Type B pancreatic cell (in vitro differentiated cells): ENCODE measurements around the gene FAM171A1. TPM values are rescaled to one million over a fixed set of nuclear protein-coding genes. Genes with fewer than 3 reads are reported as not detected.

ENCODE experiments used
- DNase-seq: peaks from one replicate; pipeline ENCODE4 v3.0.0; 2021; ENCODE audit warnings: mixed read lengths; ENCODE audit not compliant: unreplicated experiment; ENCODE audit errors: extremely low spot score
- H3K27ac Mint-ChIP-seq: 2 replicates; pipeline ENCODE4 v1.8.0; 2021; ENCODE audit warnings: mild to moderate bottlenecking, mixed read lengths
- H3K27me3 Mint-ChIP-seq: 2 replicates; pipeline ENCODE4 v1.8.0; 2021; ENCODE audit warnings: mixed read lengths
- H3K36me3 Mint-ChIP-seq: 2 replicates; pipeline ENCODE4 v1.8.0; 2021; ENCODE audit warnings: mixed read lengths
- H3K4me1 Mint-ChIP-seq: one replicate; pipeline ENCODE4 v1.8.0; 2021; ENCODE audit warnings: mixed read lengths; ENCODE audit not compliant: unreplicated experiment
- H3K4me3 Mint-ChIP-seq: 2 replicates; pipeline ENCODE4 v1.8.0; 2021; ENCODE audit warnings: mild to moderate bottlenecking, mixed read lengths
- H3K9me3 Mint-ChIP-seq: 2 replicates; pipeline ENCODE4 v1.8.0; 2021; ENCODE audit warnings: mixed read lengths
- total RNA-seq: library from RNA; stranded (reverse); gene quantifications from 2 replicates; pipeline ENCODE4 v1.2.1, GENCODE V29; 2021; ENCODE audit warnings: low replicate concordance
- TF ChIP-seq, protein P1 (sequence below): fragments of 200-600 bp; sonication (generic); conservative IDR thresholded peaks from 2 replicates; pipeline ENCODE4 v1.5.0; 2021; ENCODE audit warnings: antibody characterized with exemption, mild to moderate bottlenecking

The FAM171A1 gene
- total RNA-seq, 1 donor from 2014 or later: 49.3 TPM

- no peaks in the 10 kb centered on the region for H3K4me1 Mint-ChIP-seq
- H3K4me3 Mint-ChIP-seq: no peak overlapping the region
- no peak overlapping the region for H3K27ac Mint-ChIP-seq
- TF ChIP-seq, protein P1, sequence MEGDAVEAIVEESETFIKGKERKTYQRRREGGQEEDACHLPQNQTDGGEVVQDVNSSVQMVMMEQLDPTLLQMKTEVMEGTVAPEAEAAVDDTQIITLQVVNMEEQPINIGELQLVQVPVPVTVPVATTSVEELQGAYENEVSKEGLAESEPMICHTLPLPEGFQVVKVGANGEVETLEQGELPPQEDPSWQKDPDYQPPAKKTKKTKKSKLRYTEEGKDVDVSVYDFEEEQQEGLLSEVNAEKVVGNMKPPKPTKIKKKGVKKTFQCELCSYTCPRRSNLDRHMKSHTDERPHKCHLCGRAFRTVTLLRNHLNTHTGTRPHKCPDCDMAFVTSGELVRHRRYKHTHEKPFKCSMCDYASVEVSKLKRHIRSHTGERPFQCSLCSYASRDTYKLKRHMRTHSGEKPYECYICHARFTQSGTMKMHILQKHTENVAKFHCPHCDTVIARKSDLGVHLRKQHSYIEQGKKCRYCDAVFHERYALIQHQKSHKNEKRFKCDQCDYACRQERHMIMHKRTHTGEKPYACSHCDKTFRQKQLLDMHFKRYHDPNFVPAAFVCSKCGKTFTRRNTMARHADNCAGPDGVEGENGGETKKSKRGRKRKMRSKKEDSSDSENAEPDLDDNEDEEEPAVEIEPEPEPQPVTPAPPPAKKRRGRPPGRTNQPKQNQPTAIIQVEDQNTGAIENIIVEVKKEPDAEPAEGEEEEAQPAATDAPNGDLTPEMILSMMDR: no peak
- no peaks in the 10 kb centered on the region for H3K27me3 Mint-ChIP-seq
- DNase-seq: no peak
- H3K36me3 Mint-ChIP-seq: peaks cover 21% of the 10 kb centered on the region
- peaks cover 5% of the 10 kb centered on the region for H3K9me3 Mint-ChIP-seq
Observed at GRCh38 chr10:15227611-15228372, 143.3 kb downstream of the FAM171A1 start.

- Mint-ChIP-seq H3K4me3 (no peak overlapping the region), H3K36me3 (peaks cover 17% of the 10 kb centered on the region), H3K4me1 (no peaks in the 10 kb centered on the region), H3K27me3 (no peaks in the 10 kb centered on the region), H3K27ac (no peak overlapping the region), H3K9me3 (peaks cover 5% of the 10 kb centered on the region)
- TF ChIP-seq, protein P1: no peak
- no peak for DNase-seq
Observed at GRCh38 chr10:15225511-15225910, 145.6 kb downstream of the FAM171A1 start.

GRCh38 chr10:15224948-15225347 lies 146.1 kb downstream of the FAM171A1 start:
- H3K9me3 Mint-ChIP-seq: peaks cover 5% of the 10 kb centered on the region
- peaks cover 19% of the 10 kb centered on the region for H3K36me3 Mint-ChIP-seq
- H3K27me3 Mint-ChIP-seq: no peaks in the 10 kb centered on the region
- TF ChIP-seq, protein P1: no peak
- DNase-seq: no peak
- H3K4me1 Mint-ChIP-seq: no peaks in the 10 kb centered on the region
- no peak overlapping the region for H3K4me3 Mint-ChIP-seq
- H3K27ac Mint-ChIP-seq: no peak overlapping the region

- Mint-ChIP-seq H3K9me3 (peaks cover 5% of the 10 kb centered on the region), H3K36me3 (peaks cover 24% of the 10 kb centered on the region), H3K27ac (no peak overlapping the region)
Observed at GRCh38 chr10:15223174-15223573, 147.9 kb downstream of the FAM171A1 start.

DNA sequence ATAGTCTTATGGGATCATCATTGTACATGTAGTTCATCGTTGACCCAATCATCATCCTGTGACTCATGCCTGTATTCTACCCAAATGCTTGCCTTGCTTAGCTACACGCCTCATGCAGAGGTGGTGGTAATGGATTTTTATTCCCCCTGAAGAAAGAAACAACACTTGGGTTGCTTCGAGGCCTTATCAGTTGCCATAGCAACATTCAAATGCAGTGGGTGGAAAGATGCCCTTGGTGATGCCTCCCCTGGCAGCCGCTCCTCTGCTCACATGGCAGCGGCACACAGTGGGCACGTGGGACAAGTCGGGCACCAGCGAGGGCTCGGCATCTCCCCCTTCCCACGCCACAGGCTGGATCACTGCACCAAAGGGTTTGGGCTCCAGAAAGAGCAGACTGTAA lies 148.6 kb downstream of the FAM171A1 start:
- Mint-ChIP-seq H3K27ac (no peak overlapping the region), H3K4me3 (no peak overlapping the region)

More at GRCh38 chr10:15223174-15223573, 147.9 kb downstream of the FAM171A1 start:
- TF ChIP-seq, protein P1: no peak
- DNase-seq: no peak
- H3K4me3 Mint-ChIP-seq: no peak overlapping the region
- H3K4me1 Mint-ChIP-seq: no peaks in the 10 kb centered on the region
- no peaks in the 10 kb centered on the region for H3K27me3 Mint-ChIP-seq

More for the DNA sequence above, 148.6 kb downstream of the FAM171A1 start:
- DNase-seq: no peak
- Mint-ChIP-seq H3K4me1 (no peaks in the 10 kb centered on the region), H3K36me3 (peaks cover 21% of the 10 kb centered on the region), H3K9me3 (peaks cover 5% of the 10 kb centered on the region), H3K27me3 (no peaks in the 10 kb centered on the region)
- TF ChIP-seq, protein P1: no peak
